Fibroblast of villous mesenchyme (primary cell): Measurements from ENCODE around the gene SEMA4A. TPM values are rescaled to one million over a fixed set of nuclear protein-coding genes. Genes with fewer than 3 reads are reported as not detected.

Experiments used
- DNase-seq: peaks from one replicate; pipeline ENCODE4 v3.0.0-alpha.2; 2010; ENCODE audit warnings: low read depth
- H3K4me3 ChIP-seq: 2 replicates; pipeline ENCODE4 v1.5.1; 2011; ENCODE audit warnings: low read depth, mild to moderate bottlenecking, low read length
- total RNA-seq: library from RNA; depleted of rRNA; stranded (reverse); fragments of >200 nt; gene quantifications from 2 replicates; pipeline ENCODE4 v1.2.3, GENCODE V29; 2012
- TF ChIP-seq, protein P1 (sequence below): IDR thresholded peaks from 2 replicates; pipeline ENCODE4 v1.5.1; 2012; ENCODE audit warnings: low read depth, mild to moderate bottlenecking, low read length; ENCODE audit not compliant: insufficient read depth

SEMA4A gene
- total RNA-seq, 1 donor, result 0.43 TPM

DNA sequence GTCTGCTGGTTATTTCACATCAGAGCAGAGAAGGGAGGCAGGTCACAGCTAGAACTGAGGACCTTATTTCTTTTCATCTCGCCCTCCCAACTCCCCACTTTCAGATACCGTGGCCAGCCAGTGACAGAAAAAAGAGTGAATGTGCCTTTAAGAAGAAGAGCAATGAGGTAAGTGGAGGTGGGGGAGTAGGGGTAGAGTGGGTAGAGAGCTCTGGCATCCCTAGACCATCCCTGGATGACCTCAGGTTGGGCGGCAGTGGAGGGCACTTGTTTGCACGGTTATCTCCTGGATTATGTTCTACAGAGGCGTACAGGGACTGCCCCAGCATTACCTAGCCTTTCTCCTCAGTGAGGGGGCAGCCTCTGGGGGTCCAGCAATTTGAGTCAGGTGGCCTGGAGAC is 4.6 kb downstream of the SEMA4A start:
- DNase-seq, result no peak

DNA sequence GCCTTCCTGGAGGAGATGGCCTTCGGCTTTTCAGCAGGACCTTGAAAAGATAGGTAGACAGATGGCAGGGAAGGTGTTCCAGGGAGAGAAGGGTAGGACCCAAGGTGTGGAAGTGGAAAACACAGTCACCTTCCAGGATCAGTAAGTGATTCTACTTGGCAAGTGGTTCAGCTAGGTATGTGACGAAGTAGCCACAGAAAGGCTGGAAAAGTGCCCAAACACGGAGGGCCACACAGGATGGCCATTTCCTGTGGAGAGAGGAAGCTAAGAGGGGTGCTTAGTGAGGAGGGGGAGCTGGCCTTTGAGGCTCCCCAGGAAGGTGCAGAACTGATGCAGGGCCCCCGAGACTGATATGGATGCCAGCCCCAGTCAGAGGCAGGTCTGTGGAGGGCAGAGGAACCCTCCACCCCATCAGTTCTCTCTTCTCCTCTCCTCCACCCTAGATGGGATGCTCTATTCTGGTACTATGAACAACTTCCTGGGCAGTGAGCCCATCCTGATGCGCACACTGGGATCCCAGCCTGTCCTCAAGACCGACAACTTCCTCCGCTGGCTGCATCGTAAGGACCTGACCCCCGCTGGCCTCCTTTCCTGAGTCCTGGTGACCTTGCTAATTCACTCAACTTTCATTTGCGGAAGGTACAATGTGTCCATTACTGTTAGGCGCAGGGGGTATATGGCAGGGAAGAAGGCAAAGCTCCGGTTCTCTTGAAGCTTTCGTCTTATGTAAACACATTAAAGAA is 6.8 kb downstream of the SEMA4A start:
- H3K4me3 ChIP-seq, result peak overlapping the region; percentile 43
- no peak for DNase-seq
- TF ChIP-seq, protein P1, sequence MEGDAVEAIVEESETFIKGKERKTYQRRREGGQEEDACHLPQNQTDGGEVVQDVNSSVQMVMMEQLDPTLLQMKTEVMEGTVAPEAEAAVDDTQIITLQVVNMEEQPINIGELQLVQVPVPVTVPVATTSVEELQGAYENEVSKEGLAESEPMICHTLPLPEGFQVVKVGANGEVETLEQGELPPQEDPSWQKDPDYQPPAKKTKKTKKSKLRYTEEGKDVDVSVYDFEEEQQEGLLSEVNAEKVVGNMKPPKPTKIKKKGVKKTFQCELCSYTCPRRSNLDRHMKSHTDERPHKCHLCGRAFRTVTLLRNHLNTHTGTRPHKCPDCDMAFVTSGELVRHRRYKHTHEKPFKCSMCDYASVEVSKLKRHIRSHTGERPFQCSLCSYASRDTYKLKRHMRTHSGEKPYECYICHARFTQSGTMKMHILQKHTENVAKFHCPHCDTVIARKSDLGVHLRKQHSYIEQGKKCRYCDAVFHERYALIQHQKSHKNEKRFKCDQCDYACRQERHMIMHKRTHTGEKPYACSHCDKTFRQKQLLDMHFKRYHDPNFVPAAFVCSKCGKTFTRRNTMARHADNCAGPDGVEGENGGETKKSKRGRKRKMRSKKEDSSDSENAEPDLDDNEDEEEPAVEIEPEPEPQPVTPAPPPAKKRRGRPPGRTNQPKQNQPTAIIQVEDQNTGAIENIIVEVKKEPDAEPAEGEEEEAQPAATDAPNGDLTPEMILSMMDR, result no peak

More for the DNA sequence above, 4.6 kb downstream of the SEMA4A start:
- TF ChIP-seq, protein P1, result no peak
- H3K4me3 ChIP-seq, result no peak overlapping the region

DNA sequence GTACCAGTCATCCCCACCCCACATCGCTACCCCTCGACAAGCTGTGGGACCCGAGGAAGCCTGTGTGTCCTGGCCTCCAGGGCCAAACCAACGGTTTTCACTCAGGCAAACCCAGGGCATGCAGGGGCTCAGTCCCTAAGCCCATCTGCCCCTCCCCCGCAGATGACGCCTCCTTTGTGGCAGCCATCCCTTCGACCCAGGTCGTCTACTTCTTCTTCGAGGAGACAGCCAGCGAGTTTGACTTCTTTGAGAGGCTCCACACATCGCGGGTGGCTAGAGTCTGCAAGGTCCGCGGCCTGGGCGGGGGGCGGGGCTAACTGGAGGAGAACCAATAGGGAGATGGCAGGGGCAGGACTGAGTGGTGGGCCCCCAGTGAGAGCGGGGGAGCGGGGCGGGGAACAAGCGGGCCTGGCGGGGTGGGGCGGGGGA is 7.4 kb downstream of the SEMA4A start:
- TF ChIP-seq, protein P1, result no peak
- peak overlapping the region; percentile 43 for H3K4me3 ChIP-seq
- DNase-seq, result peak; percentile 79

DNA sequence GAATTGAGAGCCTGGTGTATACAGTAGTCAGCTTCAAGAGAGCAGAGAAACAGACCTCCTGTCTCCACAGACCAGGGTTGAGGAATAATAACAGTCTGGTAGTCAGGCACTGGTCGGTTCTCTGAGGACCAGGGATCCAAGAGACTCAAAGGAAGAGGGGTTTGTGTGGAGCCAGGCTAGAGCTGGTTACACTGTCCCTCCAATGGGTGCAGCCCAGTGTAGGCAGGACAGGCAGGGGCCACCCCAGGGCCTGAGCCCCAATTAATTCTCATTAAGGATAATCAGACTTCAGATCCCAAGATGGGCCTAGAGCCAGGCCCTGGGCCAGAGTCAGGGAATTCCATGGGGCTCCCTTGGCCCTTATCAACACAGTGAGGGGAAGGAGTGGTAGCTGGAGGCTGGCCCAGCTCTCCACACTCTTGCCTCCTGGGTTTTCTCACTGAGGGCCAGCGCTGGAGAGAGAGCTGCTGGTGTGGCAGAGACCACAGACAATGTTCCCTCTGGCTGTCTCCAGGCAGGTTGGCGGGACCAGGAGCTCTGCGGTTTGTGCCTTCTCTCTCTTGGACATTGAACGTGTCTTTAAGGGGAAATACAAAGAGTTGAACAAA is 9.1 kb downstream of the SEMA4A start:
- DNase-seq, result no peak
- no peak overlapping the region for H3K4me3 ChIP-seq
- TF ChIP-seq, protein P1, result no peak

DNA sequence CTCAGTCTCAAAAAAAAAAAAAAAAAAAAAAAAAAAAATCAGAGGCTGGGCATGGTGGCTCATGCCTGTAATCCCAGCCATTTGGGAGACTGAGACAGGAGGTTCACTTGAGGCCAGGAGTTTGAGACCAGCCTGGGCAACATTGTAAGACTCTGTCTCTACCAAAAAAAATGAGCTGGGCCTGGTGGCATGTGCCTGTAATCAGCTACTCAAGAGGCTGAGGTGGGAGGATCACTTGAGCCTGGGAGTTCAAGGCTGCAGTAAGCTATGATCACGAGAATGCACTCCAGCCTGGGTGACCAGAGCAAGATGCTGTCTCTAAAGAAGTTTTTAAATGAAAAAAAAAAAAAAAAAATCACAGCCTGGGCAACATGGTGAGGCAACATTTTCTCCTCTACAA is 10.3 kb downstream of the SEMA4A start:
- DNase-seq, result no peak
- TF ChIP-seq, protein P1, result no peak
- no peak overlapping the region for H3K4me3 ChIP-seq

DNA sequence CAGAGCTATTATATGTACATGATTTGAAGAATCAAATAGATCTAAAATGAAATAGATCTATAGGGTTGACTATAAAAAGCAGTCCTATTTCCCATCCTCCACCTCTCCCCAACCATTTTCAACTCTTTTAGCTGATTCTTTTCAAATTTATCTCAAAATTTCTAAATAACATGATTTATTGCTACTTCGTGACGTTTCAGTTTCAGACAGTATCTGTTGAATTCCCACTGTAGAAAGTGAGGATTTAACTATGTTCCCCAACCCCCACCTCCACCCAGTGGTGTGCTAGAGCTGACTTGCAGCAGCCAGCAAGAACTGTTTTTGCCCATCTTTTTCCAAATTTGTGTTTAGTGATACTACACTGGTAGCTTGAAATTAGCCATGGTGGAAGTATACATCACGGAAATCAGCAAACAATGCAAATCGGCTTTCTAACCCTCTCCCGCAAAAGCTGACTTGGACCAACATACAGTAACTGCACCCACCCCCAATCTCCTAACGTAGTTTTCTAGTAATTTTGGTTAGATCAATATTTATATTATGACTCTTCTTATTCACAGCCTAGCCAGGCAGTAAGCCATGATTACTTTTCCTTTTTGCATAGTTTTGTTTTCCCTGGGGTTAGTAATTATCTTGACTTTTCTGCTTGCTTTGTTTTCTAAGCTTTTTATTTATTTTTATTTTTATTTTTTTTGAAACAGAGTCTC is 10.9 kb downstream of the SEMA4A start:
- TF ChIP-seq, protein P1, result no peak
- H3K4me3 ChIP-seq, result no peak overlapping the region
- DNase-seq, result no peak
